ENCODE results near the gene CH25H. TPM values are rescaled to one million over a fixed set of nuclear protein-coding genes. Genes with fewer than 3 reads are reported as not detected.

Gene CH25H
- total and polyA plus RNA-seq, 10 donors: 0.72 to 8.8 (median 2.1) TPM

- no peaks in the 10 kb centered on the region for H3K27me3 ChIP-seq (replicated peaks in 1 of 7)
- peaks cover 5 to 40% (median 30%) of the 10 kb centered on the region in 6 donors for H3K4me1 ChIP-seq
- DNase-seq: no peak
- peaks cover 0 to 19% (median 14%) of the 10 kb centered on the region in 8 donors for H3K9me3 ChIP-seq
- peak overlapping the region in 7 of 8 donors; percentile 74 to 93 (median 87) for H3K27ac ChIP-seq
- TF ChIP-seq POLR2AphosphoS5 (IDR thresholded peaks at IDR 0.05) (no peak), POLR2A (IDR thresholded peaks at IDR 0.05) (no peak)
- TF ChIP-seq, protein P1, sequence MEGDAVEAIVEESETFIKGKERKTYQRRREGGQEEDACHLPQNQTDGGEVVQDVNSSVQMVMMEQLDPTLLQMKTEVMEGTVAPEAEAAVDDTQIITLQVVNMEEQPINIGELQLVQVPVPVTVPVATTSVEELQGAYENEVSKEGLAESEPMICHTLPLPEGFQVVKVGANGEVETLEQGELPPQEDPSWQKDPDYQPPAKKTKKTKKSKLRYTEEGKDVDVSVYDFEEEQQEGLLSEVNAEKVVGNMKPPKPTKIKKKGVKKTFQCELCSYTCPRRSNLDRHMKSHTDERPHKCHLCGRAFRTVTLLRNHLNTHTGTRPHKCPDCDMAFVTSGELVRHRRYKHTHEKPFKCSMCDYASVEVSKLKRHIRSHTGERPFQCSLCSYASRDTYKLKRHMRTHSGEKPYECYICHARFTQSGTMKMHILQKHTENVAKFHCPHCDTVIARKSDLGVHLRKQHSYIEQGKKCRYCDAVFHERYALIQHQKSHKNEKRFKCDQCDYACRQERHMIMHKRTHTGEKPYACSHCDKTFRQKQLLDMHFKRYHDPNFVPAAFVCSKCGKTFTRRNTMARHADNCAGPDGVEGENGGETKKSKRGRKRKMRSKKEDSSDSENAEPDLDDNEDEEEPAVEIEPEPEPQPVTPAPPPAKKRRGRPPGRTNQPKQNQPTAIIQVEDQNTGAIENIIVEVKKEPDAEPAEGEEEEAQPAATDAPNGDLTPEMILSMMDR (IDR thresholded peaks at IDR 0.05 in 8 of 11, conservative IDR thresholded peaks at IDR 0.05 in 3 of 11): no peak
- WGBS, 5 donors: 78 to 96% (median 95%) methylated on average over 2 of the region's 2 CpGs
- H3K36me3 ChIP-seq: no peaks in the 10 kb centered on the region
- intact Hi-C loops (cut with DNase I; ENCODE audit: low total_unique reads): loop anchor here (10.0 kb wide), 1 partner anchor 143 kb away; the partner anchor contains the start of gene IFIT1
- H3K4me3 ChIP-seq: peak overlapping the region in 6 of 8 donors; percentile 71 to 98 (median 82)
Observed at GRCh38 chr10:89252225-89252585, 45.1 kb upstream of the CH25H start.

- WGBS, 5 donors: 0 to 1% (median 1%) methylated on average over 19 to 53 of the region's 53 CpGs
- H3K27ac ChIP-seq: peak within 1 kb of the TSS; percentile 74 to 93 (median 87)
Observed at GRCh38 chr10:89251409-89252224, 44.5 kb upstream of the CH25H start, which contains the start of gene LIPA. Gene LIPA, minus strand, starts transcription at chr10:89251775. Its CDS starts 4,127 bp downstream, at chr10:89247648.

GRCh38 chr10:89250865-89251408, 43.8 kb upstream of the CH25H start:
- H3K27ac ChIP-seq: peak overlapping the region; percentile 74 to 93 (median 87)

More at GRCh38 chr10:89251409-89252224, 44.5 kb upstream of the CH25H start, which contains the start of gene LIPA:
- intact Hi-C loops (cut with DNase I; ENCODE audit: low total_unique reads): loop anchor here (10.0 kb wide), 1 partner anchor 143 kb away; the partner anchor contains the start of gene IFIT1
- no peaks in the 10 kb centered on the region for H3K36me3 ChIP-seq
- peak within 1 kb of the TSS; percentile 71 to 98 (median 88) for H3K4me3 ChIP-seq
- no peaks in the 10 kb centered on the region for H3K27me3 ChIP-seq (replicated peaks in 1 of 7)
- TF ChIP-seq, protein P1 (IDR thresholded peaks at IDR 0.05 in 8 of 11, conservative IDR thresholded peaks at IDR 0.05 in 3 of 11): peak in 5 of 11 experiments; percentile 5 to 34 (median 20)
- TF ChIP-seq POLR2AphosphoS5 (IDR thresholded peaks at IDR 0.05) (peak; percentile 97 to 98 (median 97)), POLR2A (IDR thresholded peaks at IDR 0.05) (peak in 2 of 3 donors; percentile 55 to 91)
- DNase-seq: peak; percentile 99
- H3K4me1 ChIP-seq: peaks cover 5 to 44% (median 30%) of the 10 kb centered on the region in 6 donors
- H3K9me3 ChIP-seq: peaks cover 0 to 19% (median 14%) of the 10 kb centered on the region in 8 donors

More at GRCh38 chr10:89250865-89251408, 43.8 kb upstream of the CH25H start:
- intact Hi-C loops (cut with DNase I; ENCODE audit: low total_unique reads): loop anchor here (10.0 kb wide), 1 partner anchor 144 kb away; the partner anchor contains the start of gene IFIT1
- H3K4me1 ChIP-seq: peaks cover 5 to 46% (median 30%) of the 10 kb centered on the region in 6 donors
- TF ChIP-seq POLR2AphosphoS5 (IDR thresholded peaks at IDR 0.05) (no peak), POLR2A (IDR thresholded peaks at IDR 0.05) (no peak)
- TF ChIP-seq, protein P1 (IDR thresholded peaks at IDR 0.05 in 8 of 11, conservative IDR thresholded peaks at IDR 0.05 in 3 of 11): no peak
- no peak for DNase-seq
- 23 to 32% (median 30%) methylated on average over 13 of the region's 13 CpGs for WGBS, 5 donors
- no peaks in the 10 kb centered on the region for H3K36me3 ChIP-seq
- H3K9me3 ChIP-seq: peaks cover 0 to 19% (median 14%) of the 10 kb centered on the region in 8 donors
- peak overlapping the region; percentile 71 to 98 (median 88) for H3K4me3 ChIP-seq
- no peaks in the 10 kb centered on the region for H3K27me3 ChIP-seq (replicated peaks in 1 of 7)
